ENCODE data around the gene NDOR1.
A peak's percentile ranks its signal among the peaks of the same experiment; 100 is the strongest.
"Not testable (repeated sequence)": the region's sequence is repeated elsewhere in the genome, so short reads cannot be mapped to it uniquely, and the experiment has no call there.

NDOR1 gene

GRCh38 chr9:137245450-137246421, 40.2 kb downstream of the NDOR1 start:
- no peak for DNase-seq

- no peak for DNase-seq
Observed at GRCh38 chr9:137247135-137247915, 41.8 kb downstream of the NDOR1 start.

GRCh38 chr9:137247916-137248175, 42.3 kb downstream of the NDOR1 start:
- no peak for DNase-seq

GRCh38 chr9:137250329-137251193, 45.1 kb downstream of the NDOR1 start:
- no peak for DNase-seq

- no peak for DNase-seq
Observed at GRCh38 chr9:137251194-137251461, 45.6 kb downstream of the NDOR1 start, which contains the start of gene STPG3. Gene STPG3, plus strand, starts transcription at chr9:137251286. Its CDS starts 1 bp downstream, at chr9:137251287.

GRCh38 chr9:137251490-137252268, 46.2 kb downstream of the NDOR1 start:
- no peak for DNase-seq

GRCh38 chr9:137252555-137253506, 47.3 kb downstream of the NDOR1 start:
- DNase-seq, result no peak

- DNase-seq, result no peak
Observed at GRCh38 chr9:137253717-137254623, 48.5 kb downstream of the NDOR1 start.

GRCh38 chr9:137254624-137255447, 49.3 kb downstream of the NDOR1 start, which contains the start of gene NELFB:
Gene NELFB, plus strand, starts transcription at chr9:137255327.
- DNase-seq, result peak; percentile 87 to 97 (median 94)

GRCh38 chr9:137255448-137256114, 50.1 kb downstream of the NDOR1 start:
- peak in 2 of 6 experiments; percentile 53 to 60 for DNase-seq

- DNase-seq, result no peak
Observed at GRCh38 chr9:137256362-137256761, 50.9 kb downstream of the NDOR1 start.

GRCh38 chr9:137256856-137257255, 51.4 kb downstream of the NDOR1 start:
- DNase-seq, result no peak

- DNase-seq, result not testable (repeated sequence)
Observed at GRCh38 chr9:137262173-137262908, 56.8 kb downstream of the NDOR1 start.

GRCh38 chr9:137262909-137263285, 57.4 kb downstream of the NDOR1 start:
- DNase-seq, result no peak

- DNase-seq, result no peak
Observed at GRCh38 chr9:137263506-137263905, 58.0 kb downstream of the NDOR1 start.

- no peak for DNase-seq
Observed at GRCh38 chr9:137264067-137264466, 58.6 kb downstream of the NDOR1 start.

GRCh38 chr9:137265496-137266161, 60.1 kb downstream of the NDOR1 start:
- no peak for DNase-seq
